Peyer's patch (tissue), 4 donors: ENCODE results near the gene RFNG.

Experiments
- POLR2A ChIP-seq, 2 donors: fragments of 450-650 bp; IDR thresholded peaks; one replicate each; pipeline ENCODE4 v1.5.1; 2017; ENCODE audit warnings: antibody characterized with exemption in 2 of 2, mild to moderate bottlenecking in 2 of 2, moderate library complexity in 2 of 2
- TF ChIP-seq, protein P1 (sequence below), 6 experiments: fragments of 450-650 bp in 4 of 6; fragments of 200-600 bp in 2 of 6; sonication (generic) in 1 of 6; IDR thresholded peaks; one replicate each; pipeline ENCODE4 v1.5.1; 2017 to 2019; ENCODE audit warnings: antibody characterized with exemption in 6 of 6, mild to moderate bottlenecking in 3 of 6, moderate library complexity in 1 of 6

DNA sequence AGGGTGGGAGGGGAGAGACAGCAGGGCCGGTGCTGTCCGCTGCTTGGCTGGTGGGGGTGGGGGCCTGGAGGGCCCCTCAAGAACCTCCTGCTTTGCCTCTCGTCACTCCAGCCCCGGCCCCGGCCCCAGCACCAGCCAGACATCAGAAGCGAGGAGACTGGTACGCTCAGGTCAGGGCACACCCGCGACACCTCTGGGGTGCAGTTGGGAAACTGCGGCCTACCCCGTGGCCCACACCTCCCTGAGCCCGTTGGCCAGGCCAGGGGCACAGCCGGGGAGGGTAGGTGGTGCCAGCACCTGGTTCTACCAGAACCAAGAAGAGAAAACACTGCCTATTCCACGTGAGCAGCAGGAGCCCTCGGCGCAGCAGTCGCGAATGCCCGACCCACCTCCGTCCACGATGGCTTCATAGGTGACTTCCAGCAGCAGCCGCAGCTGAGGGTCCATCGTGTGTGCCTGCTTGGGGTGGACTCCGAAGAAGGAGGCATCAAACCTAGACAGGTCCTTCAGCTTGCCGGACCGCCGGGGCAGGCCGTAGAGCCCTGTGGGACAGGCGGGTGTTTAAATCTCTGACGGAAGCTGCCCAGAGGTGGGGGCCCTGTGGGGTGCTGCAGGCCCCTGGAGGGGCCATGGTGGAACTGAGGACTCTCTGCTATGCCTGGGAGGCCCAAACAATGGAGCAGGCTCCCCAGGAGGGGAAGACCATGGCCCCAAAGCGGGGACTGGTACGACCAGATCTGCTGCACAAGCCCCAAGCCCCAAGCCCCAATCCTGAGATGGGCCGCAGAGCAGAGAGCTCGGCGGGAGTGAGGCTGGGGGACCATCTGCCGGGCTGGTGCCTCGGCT, 43.5 kb upstream of the RFNG start:
- TF ChIP-seq, protein P1, sequence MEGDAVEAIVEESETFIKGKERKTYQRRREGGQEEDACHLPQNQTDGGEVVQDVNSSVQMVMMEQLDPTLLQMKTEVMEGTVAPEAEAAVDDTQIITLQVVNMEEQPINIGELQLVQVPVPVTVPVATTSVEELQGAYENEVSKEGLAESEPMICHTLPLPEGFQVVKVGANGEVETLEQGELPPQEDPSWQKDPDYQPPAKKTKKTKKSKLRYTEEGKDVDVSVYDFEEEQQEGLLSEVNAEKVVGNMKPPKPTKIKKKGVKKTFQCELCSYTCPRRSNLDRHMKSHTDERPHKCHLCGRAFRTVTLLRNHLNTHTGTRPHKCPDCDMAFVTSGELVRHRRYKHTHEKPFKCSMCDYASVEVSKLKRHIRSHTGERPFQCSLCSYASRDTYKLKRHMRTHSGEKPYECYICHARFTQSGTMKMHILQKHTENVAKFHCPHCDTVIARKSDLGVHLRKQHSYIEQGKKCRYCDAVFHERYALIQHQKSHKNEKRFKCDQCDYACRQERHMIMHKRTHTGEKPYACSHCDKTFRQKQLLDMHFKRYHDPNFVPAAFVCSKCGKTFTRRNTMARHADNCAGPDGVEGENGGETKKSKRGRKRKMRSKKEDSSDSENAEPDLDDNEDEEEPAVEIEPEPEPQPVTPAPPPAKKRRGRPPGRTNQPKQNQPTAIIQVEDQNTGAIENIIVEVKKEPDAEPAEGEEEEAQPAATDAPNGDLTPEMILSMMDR (IDR thresholded peaks at IDR 0.05), result no peak
- no peak for TF ChIP-seq POLR2A (IDR thresholded peaks at IDR 0.05)
